HG02571 (cell line): Measurements from ENCODE around the gene ARL16.

Source experiments
- ATAC-seq: cut with Tn5 transposase; IDR thresholded peaks from one replicate; pipeline ENCODE4 v1.9.1; 2021; ENCODE audit warnings: mild to moderate bottlenecking, moderate library complexity; ENCODE audit not compliant: unreplicated experiment

Gene ARL16

GRCh38 chr17:81647640-81648012 lies 36.0 kb downstream of the ARL16 start:
- no peak for ATAC-seq

DNA sequence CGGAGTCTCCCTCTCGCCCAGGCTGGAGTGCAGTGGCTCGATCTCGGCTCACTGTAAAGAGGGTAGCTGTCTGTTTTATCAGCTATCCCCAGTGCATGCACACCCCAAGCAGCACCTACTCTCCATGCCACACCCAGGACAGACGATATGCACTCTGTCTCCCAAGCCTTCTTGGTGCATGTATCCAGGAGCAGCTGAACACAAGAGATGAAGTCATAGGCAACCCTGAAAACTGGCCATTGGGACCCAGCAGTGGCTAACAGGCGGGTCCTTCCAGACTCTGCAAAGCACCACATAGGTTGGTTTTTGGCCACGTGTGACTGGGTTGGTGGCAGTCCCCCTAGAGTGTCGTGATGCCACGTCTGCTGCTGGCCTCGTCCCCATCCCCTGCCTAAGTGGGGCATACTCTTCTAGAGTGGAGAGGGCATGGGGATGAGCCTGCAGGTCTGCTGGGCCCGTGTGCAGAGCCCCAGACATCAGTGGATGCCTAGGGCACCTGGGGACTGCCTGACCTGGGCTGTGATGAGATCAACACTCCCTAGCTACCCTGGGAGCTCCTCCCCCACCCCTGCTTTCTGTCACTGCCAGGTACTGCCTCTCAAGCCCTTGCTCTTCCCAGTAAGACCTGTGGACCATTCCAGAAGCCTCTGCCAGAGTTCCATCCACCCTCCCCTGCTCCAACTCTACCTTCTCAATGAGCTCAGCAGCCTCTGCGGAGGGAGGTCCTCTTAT lies 36.6 kb downstream of the ARL16 start:
- no peak for ATAC-seq

DNA sequence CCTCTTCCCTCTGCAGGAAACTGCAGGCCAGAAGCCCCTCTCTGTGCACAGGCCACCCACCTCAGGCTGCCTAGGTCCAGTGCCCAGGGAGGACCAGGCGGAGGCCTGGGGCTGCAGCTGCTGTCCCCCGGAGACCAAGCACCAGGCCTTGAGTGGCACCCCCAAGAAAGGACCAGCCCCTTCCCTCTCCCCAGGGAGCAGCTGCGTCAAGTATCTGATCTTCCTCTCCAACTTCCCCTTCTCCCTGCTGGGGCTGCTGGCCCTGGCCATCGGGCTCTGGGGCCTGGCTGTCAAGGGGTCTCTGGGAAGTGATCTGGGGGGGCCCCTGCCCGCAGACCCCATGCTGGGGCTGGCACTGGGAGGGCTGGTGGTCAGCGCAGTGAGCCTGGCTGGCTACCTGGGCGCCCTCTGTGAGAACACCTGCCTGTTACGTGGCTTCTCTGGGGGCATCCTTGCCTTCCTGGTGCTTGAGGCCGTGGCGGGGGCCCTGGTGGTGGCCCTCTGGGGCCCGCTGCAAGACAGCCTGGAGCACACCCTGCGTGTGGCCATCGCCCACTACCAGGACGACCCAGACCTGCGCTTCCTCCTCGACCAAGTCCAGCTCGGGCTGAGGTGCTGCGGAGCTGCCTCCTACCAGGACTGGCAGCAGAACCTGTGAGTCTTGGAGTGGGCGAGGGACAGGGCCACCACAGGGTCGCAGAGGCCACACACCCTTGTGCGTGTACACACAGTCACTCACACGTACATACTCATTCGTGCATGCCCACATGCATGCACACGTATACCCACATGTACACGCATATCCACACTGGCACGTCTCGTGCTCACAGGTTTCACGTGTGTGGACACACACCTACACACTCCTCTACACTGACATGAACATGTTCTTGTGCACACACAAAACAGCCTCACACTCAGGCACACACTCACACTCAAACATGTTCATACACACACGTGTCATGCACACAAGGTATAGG lies 38.3 kb downstream of the ARL16 start:
- ATAC-seq = no peak

DNA sequence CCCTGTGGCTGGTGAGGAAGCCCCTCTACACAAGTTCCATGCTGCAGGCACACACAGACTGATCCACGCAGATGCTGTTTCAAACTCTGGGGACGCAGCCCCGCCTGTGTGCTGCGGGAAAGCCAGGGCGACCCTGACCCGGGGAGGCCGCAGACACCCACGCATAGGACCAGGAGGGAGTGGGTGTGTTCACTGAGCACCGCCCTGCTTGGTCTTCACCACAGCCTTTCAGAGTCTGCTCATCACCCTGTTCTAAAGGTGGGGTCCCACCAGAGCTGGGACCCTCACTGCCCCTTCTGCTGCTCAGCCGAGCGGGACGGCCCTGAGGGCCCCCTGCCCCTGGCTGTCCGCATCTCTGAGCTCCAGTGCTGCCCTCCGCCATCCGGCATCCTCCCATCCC lies 39.1 kb downstream of the ARL16 start:
- no peak for ATAC-seq

- ATAC-seq = no peak
Observed at GRCh38 chr17:81641825-81642489, 41.6 kb downstream of the ARL16 start.

- no peak for ATAC-seq
Observed at GRCh38 chr17:81640011-81640410, 43.6 kb downstream of the ARL16 start.

DNA sequence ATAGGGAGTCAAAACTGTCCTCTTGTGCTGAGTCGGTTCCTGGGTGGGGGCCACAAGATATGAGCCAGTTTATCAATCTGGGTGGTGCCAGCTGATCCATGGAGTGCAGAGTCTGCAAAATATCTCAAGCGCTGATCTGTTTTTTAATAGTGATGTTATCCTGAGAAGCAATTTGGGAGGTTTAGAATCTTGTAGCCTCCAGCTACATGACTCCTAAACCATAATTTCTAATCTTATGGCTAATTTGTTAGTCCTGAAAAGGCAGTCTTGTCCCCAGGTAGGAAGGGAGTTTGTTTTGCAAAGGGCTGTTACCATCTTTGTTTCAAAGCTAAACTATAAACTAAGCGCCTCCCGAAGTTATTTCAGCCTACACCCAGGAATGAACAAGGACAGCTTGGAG lies 44.9 kb downstream of the ARL16 start:
- ATAC-seq = no peak

GRCh38 chr17:81636505-81637288 lies 46.9 kb downstream of the ARL16 start, which contains the start of the genes NPLOC4 and TSPAN10:
Gene NPLOC4 (minus strand): TSS chr17:81637112. CDS start chr17:81636930, 182 bp downstream.
Gene TSPAN10 (plus strand): TSS chr17:81637196. CDS start chr17:81642413, 5,217 bp downstream.
- peak; percentile 71 for ATAC-seq

- ATAC-seq = peak; percentile 12
Observed at GRCh38 chr17:81635973-81636504, 47.6 kb downstream of the ARL16 start.

GRCh38 chr17:81635431-81635830 lies 48.2 kb downstream of the ARL16 start:
- no peak for ATAC-seq

- no peak for ATAC-seq
Observed at GRCh38 chr17:81631482-81631881, 52.1 kb downstream of the ARL16 start.
